WTC11 (cell line): ENCODE data around the gene CPPED1. TPM values are rescaled to one million over a fixed set of nuclear protein-coding genes. Genes with fewer than 3 reads are reported as not detected.

Experiments
- ATAC-seq: fragments of 200-7000 bp; cut with Tn5 transposase; 2 replicates; pipeline ENCODE4 v1.10.0; 2021; ENCODE audit warnings: mild to moderate bottlenecking, moderate library complexity
- CTCF ChIA-PET: fragments of 300-600 bp; sonication (Branson Sonifier 250); formaldehyde crosslinking; loops from one replicate; lab custom pipeline; 2021; ENCODE audit warnings: antibody characterized with exemption; lab: Charles Lee
- POLR2A ChIA-PET: fragments of 350-600 bp; sonication (Branson Sonifier 250); formaldehyde crosslinking; loops from one replicate; lab custom pipeline; 2021; ENCODE audit warnings: antibody characterized with exemption; lab: Charles Lee
- DNase-seq: peaks from one replicate; pipeline ENCODE4 v3.0.0; 2021; ENCODE audit warnings: low spot score
- H3K27ac Mint-ChIP-seq: 2 replicates; pipeline ENCODE4 v1.8.0; 2021; ENCODE audit warnings: mixed read lengths
- H3K27me3 Mint-ChIP-seq: 2 replicates; pipeline ENCODE4 v1.8.0; 2021; ENCODE audit warnings: low read depth, mild to moderate bottlenecking, moderate library complexity, mixed read lengths
- H3K36me3 Mint-ChIP-seq: 2 replicates; pipeline ENCODE4 v1.8.0; 2021; ENCODE audit warnings: mixed read lengths
- H3K4me1 Mint-ChIP-seq: 2 replicates; pipeline ENCODE4 v1.8.0; 2022; ENCODE audit warnings: mixed read lengths
- H3K4me3 Mint-ChIP-seq: 2 replicates; pipeline ENCODE4 v1.8.0; 2021; ENCODE audit warnings: mild to moderate bottlenecking, moderate library complexity, mixed read lengths
- H3K9me3 Mint-ChIP-seq: 2 replicates; pipeline ENCODE4 v1.8.0; 2021; ENCODE audit warnings: mixed read lengths
- ARID4B ChIP-seq: sonication (generic); formaldehyde crosslinking; IDR thresholded peaks from 2 replicates; pipeline ENCODE4 v1.8.0; 2023; ENCODE audit warnings: missing genetic modification reagents, mild to moderate bottlenecking, borderline replicate concordance
- FOXK1 ChIP-seq: sonication (generic); formaldehyde crosslinking; IDR thresholded peaks from 2 replicates; pipeline ENCODE4 v1.8.0; 2022; ENCODE audit warnings: mild to moderate bottlenecking, moderate library complexity, missing genetic modification reagents
- GABPB1 ChIP-seq: sonication (generic); formaldehyde crosslinking; IDR thresholded peaks from 2 replicates; pipeline ENCODE4 v1.8.1; 2023; ENCODE audit warnings: mild to moderate bottlenecking, missing genetic modification reagents
- GRHL2 ChIP-seq: fragments of 250-450 bp; sonication (Bioruptor Pico); IDR thresholded peaks from 2 replicates; pipeline ENCODE4 v1.8.0; 2022; ENCODE audit warnings: mild to moderate bottlenecking, moderate library complexity; ENCODE audit not compliant: insufficient replicate concordance, severe bottlenecking
- HMGXB4 ChIP-seq: sonication (generic); formaldehyde crosslinking; IDR thresholded peaks from 2 replicates; pipeline ENCODE4 v1.8.1; 2023; ENCODE audit warnings: mild to moderate bottlenecking, moderate library complexity, missing genetic modification reagents
- JAZF1 ChIP-seq: fragments of 250-450 bp; sonication (Bioruptor Pico); IDR thresholded peaks from 2 replicates; pipeline ENCODE4 v1.9.0; 2021; ENCODE audit warnings: moderate library complexity, mild to moderate bottlenecking, inconsistent platforms
- MXD4 ChIP-seq: fragments of 250-450 bp; sonication (Bioruptor Pico); IDR thresholded peaks from 2 replicates; pipeline ENCODE4 v1.8.0; 2021; ENCODE audit warnings: mild to moderate bottlenecking, moderate library complexity, borderline replicate concordance
- NR2C2 ChIP-seq: sonication (generic); formaldehyde crosslinking; IDR thresholded peaks from 2 replicates; pipeline ENCODE4 v1.8.0; 2022; ENCODE audit warnings: mild to moderate bottlenecking, missing genetic modification reagents
- RORB ChIP-seq: fragments of 250-450 bp; sonication (Bioruptor Pico); IDR thresholded peaks from 2 replicates; pipeline ENCODE4 v1.9.0; 2021; ENCODE audit warnings: mild to moderate bottlenecking
- SMAD3 ChIP-seq: sonication (generic); formaldehyde crosslinking; IDR thresholded peaks from 2 replicates; pipeline ENCODE4 v1.8.0; 2022; ENCODE audit warnings: missing genetic modification reagents, mild to moderate bottlenecking, borderline replicate concordance
- TEAD1 ChIP-seq: sonication (generic); formaldehyde crosslinking; IDR thresholded peaks from 2 replicates; pipeline ENCODE4 v1.8.0; 2022; ENCODE audit warnings: mild to moderate bottlenecking, missing genetic modification reagents
- ZBTB21 ChIP-seq: sonication (generic); formaldehyde crosslinking; IDR thresholded peaks from 2 replicates; pipeline ENCODE4 v1.8.1; 2023; ENCODE audit warnings: mild to moderate bottlenecking, missing genetic modification reagents, borderline replicate concordance
- ZNF121 ChIP-seq: sonication (generic); formaldehyde crosslinking; IDR thresholded peaks from 2 replicates; pipeline ENCODE4 v1.8.0; 2023; ENCODE audit warnings: missing genetic modification reagents
- ZNF138 ChIP-seq: sonication (generic); formaldehyde crosslinking; conservative IDR thresholded peaks from 2 replicates; pipeline ENCODE4 v1.8.1; 2022; ENCODE audit warnings: mild to moderate bottlenecking, moderate library complexity, missing genetic modification reagents
- ZNF232 ChIP-seq: sonication (generic); formaldehyde crosslinking; IDR thresholded peaks from 2 replicates; pipeline ENCODE4 v1.8.0; 2022; ENCODE audit warnings: mild to moderate bottlenecking, missing genetic modification reagents
- total RNA-seq: library from RNA; stranded (reverse); gene quantifications from 3 replicates; pipeline ENCODE4 v1.2.3, GENCODE V29; 2021
- TF ChIP-seq, protein P1 (sequence below): sonication (generic); formaldehyde crosslinking; IDR thresholded peaks from 2 replicates; pipeline ENCODE4 v1.8.1; 2022; ENCODE audit warnings: mild to moderate bottlenecking, missing genetic modification reagents, moderate library complexity, borderline replicate concordance
- TF ChIP-seq, protein P2 (sequence below): sonication (generic); formaldehyde crosslinking; IDR thresholded peaks from 2 replicates; pipeline ENCODE4 v1.8.0; 2022; ENCODE audit warnings: mild to moderate bottlenecking, missing genetic modification reagents
- TF ChIP-seq, protein P3 (sequence below): fragments of 250-450 bp; sonication (Bioruptor Pico); IDR thresholded peaks from 2 replicates; pipeline ENCODE4 v1.9.0; 2021; ENCODE audit warnings: mild to moderate bottlenecking

Gene CPPED1
- total RNA-seq, 1 experiment from 2014 or later: 8.8 TPM

GRCh38 chr16:12804395-12804794 lies 708 bp upstream of the CPPED1 start:
- Mint-ChIP-seq H3K4me3 (peak overlapping the region; percentile 96), H3K27me3 (peaks cover 4% of the 10 kb centered on the region; the same call in 1 of the 2 replicates), H3K36me3 (no peaks in the 10 kb centered on the region), H3K9me3 (0 out of 2 replicates have a peak, but pooled peaks cover 3% of the 10 kb centered on the region), H3K27ac (no peak overlapping the region), H3K4me1 (peaks cover 16% of the 10 kb centered on the region)
- DNase-seq (no peak), ATAC-seq (no peak)
- TF ChIP-seq, protein P1, sequence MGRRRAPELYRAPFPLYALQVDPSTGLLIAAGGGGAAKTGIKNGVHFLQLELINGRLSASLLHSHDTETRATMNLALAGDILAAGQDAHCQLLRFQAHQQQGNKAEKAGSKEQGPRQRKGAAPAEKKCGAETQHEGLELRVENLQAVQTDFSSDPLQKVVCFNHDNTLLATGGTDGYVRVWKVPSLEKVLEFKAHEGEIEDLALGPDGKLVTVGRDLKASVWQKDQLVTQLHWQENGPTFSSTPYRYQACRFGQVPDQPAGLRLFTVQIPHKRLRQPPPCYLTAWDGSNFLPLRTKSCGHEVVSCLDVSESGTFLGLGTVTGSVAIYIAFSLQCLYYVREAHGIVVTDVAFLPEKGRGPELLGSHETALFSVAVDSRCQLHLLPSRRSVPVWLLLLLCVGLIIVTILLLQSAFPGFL (CRISPR knock-in tag): no peak
- ChIA-PET CTCF (no interaction called here), POLR2A (interaction anchor here (0.6 kb wide), 1 partner anchor 547 kb away, joined by 3 read pairs; no protein-coding TSS in a partner anchor)

DNA sequence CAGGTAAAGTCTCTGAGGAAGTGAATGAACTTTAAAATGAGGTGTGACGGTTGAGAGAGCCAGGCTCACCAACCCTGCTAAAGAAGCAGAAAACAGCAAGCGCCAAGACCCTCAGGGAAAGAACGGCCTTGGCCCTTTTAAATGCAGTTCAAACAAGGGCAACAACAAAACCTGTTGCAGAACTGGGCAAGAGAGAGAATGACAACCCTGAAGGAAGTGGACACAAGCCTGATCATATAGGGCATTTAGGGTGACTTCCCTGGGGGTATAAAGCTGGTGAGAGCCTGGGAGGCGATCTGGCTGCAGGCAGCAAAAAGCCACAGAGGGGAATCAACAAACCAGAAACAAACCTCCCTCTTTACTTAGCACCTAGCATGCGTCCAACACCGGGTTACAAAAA lies 1.0 kb downstream of the CPPED1 start:
- peak overlapping the region; percentile 94 for H3K27ac Mint-ChIP-seq
- DNase-seq: no peak
- peaks cover 16% of the 10 kb centered on the region for H3K4me1 Mint-ChIP-seq
- no peaks in the 10 kb centered on the region for H3K36me3 Mint-ChIP-seq
- peak overlapping the region; percentile 96 for H3K4me3 Mint-ChIP-seq
- no peak for ATAC-seq
- 0 out of 2 replicates have a peak, but pooled peaks cover 3% of the 10 kb centered on the region for H3K9me3 Mint-ChIP-seq
- POLR2A ChIA-PET: no interaction called here
- TF ChIP-seq NR2C2 (CRISPR knock-in tag) (no peak), GRHL2 (CRISPR knock-in tag) (no peak), ZNF232 (CRISPR knock-in tag) (no peak), ZNF121 (CRISPR knock-in tag) (no peak), ZBTB21 (no peak), ARID4B (CRISPR knock-in tag) (no peak), MXD4 (no peak), FOXK1 (CRISPR knock-in tag) (no peak), GABPB1 (no peak), JAZF1 (CRISPR knock-in tag) (no peak), HMGXB4 (no peak), TEAD1 (CRISPR knock-in tag) (no peak), SMAD3 (no peak), RORB (CRISPR knock-in tag) (no peak), ZNF138 (CRISPR knock-in tag) (no peak)
- TF ChIP-seq, protein P2, sequence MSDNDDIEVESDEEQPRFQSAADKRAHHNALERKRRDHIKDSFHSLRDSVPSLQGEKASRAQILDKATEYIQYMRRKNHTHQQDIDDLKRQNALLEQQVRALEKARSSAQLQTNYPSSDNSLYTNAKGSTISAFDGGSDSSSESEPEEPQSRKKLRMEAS (CRISPR knock-in tag): no peak
- TF ChIP-seq, protein P3, sequence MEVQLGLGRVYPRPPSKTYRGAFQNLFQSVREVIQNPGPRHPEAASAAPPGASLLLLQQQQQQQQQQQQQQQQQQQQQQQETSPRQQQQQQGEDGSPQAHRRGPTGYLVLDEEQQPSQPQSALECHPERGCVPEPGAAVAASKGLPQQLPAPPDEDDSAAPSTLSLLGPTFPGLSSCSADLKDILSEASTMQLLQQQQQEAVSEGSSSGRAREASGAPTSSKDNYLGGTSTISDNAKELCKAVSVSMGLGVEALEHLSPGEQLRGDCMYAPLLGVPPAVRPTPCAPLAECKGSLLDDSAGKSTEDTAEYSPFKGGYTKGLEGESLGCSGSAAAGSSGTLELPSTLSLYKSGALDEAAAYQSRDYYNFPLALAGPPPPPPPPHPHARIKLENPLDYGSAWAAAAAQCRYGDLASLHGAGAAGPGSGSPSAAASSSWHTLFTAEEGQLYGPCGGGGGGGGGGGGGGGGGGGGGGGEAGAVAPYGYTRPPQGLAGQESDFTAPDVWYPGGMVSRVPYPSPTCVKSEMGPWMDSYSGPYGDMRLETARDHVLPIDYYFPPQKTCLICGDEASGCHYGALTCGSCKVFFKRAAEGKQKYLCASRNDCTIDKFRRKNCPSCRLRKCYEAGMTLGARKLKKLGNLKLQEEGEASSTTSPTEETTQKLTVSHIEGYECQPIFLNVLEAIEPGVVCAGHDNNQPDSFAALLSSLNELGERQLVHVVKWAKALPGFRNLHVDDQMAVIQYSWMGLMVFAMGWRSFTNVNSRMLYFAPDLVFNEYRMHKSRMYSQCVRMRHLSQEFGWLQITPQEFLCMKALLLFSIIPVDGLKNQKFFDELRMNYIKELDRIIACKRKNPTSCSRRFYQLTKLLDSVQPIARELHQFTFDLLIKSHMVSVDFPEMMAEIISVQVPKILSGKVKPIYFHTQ (CRISPR knock-in tag): no peak
- TF ChIP-seq, protein P1 (CRISPR knock-in tag): no peak
- TF ChIP-seq, all 79 proteins: peak for 0
- CTCF ChIA-PET: interaction anchor here (1.2 kb wide), 1 partner anchor 211 kb away, joined by 3 read pairs; no protein-coding TSS in a partner anchor
- H3K27me3 Mint-ChIP-seq: peaks cover 4% of the 10 kb centered on the region; the same call in 1 of the 2 replicates
